H1 (cell line): ENCODE data around the gene RALGAPA2. TPM values are rescaled to one million over a fixed set of nuclear protein-coding genes. Genes with fewer than 3 reads are reported as not detected.

Source experiments
- CTCF ChIA-PET: fragments of 300-600 bp; sonication (Branson Sonifier 250); formaldehyde crosslinking; loops from one replicate; lab custom pipeline; 2021; ENCODE audit not compliant: partially characterized antibody; lab: Charles Lee
- POLR2A ChIA-PET: fragments of 300-600 bp; sonication (Branson Sonifier 250); formaldehyde crosslinking; loops from one replicate; lab custom pipeline; 2021; ENCODE audit warnings: inconsistent platforms; ENCODE audit not compliant: partially characterized antibody; lab: Charles Lee
- DNase-seq, 2 experiments: peaks; one replicate each; pipeline versions ENCODE4 v3.0.0 to v3.0.0-alpha.2; 2010 to 2022; ENCODE audit warnings: low spot score in 2 of 2, low read depth in 1 of 2, mixed read lengths in 1 of 2
- FAIRE-seq: peaks from 2 replicates; lab custom pipeline; 2011; peaks lifted over from hg19 to GRCh38; lab: Jason Lieb, UNC
- H2AFZ ChIP-seq: 2 replicates; pipeline ENCODE4 v1.8.1; 2012; ENCODE audit warnings: low read length, inconsistent platforms
- H2AK5ac ChIP-seq: 2 replicates; pipeline ENCODE4 v1.6.1; 2013; ENCODE audit warnings: low read depth, low read length
- H2BK120ac ChIP-seq: replicated peaks from 2 replicates; pipeline ENCODE3; 2013; ENCODE audit warnings: low read depth, low read length, inconsistent platforms
- H2BK12ac ChIP-seq: 2 replicates; pipeline ENCODE4 v1.6.1; 2013; ENCODE audit warnings: low read depth, low read length
- H2BK15ac ChIP-seq: 2 replicates; pipeline ENCODE4 v1.6.1; 2013; ENCODE audit warnings: low read length
- H2BK20ac ChIP-seq: 2 replicates; pipeline ENCODE4 v1.6.1; 2013; ENCODE audit warnings: low read length
- H2BK5ac ChIP-seq: 2 replicates; pipeline ENCODE4 v1.6.1; 2013; ENCODE audit warnings: low read depth, low read length
- H3K14ac ChIP-seq: 2 replicates; pipeline ENCODE4 v1.6.1; 2013; ENCODE audit warnings: inconsistent platforms; ENCODE audit not compliant: insufficient read length
- H3K18ac ChIP-seq: 2 replicates; pipeline ENCODE4 v1.6.1; 2013; ENCODE audit warnings: low read length; ENCODE audit errors: extremely low read depth
- H3K23ac ChIP-seq: 2 replicates; pipeline ENCODE4 v1.6.1; 2013; ENCODE audit warnings: inconsistent platforms; ENCODE audit not compliant: insufficient read length
- H3K23me2 ChIP-seq: 2 replicates; pipeline ENCODE4 v1.6.1; 2013; ENCODE audit warnings: low read depth, low read length
- H3K27ac ChIP-seq: 2 replicates; pipeline ENCODE4 v1.6.1; 2011; ENCODE audit warnings: low read depth, low read length, inconsistent platforms
- H3K27me3 ChIP-seq, 4 experiments: replicated peaks in 1 of 4; 1 replicate in 1 of 4; 2 replicates in 3 of 4; pipeline versions ENCODE4 v1.6.1 to v1.8.1; 2011 to 2013; ENCODE audit warnings: low read length in 3 of 4, mild to moderate bottlenecking in 3 of 4, inconsistent platforms in 2 of 4, mixed read lengths in 2 of 4, moderate library complexity in 1 of 4; ENCODE audit not compliant: control insufficient read depth in 3 of 4, insufficient read depth in 3 of 4; ENCODE audit errors: extremely low read depth in 1 of 4
- H3K36me3 ChIP-seq, 4 experiments: 2 replicates each; pipeline versions ENCODE4 v1.6.1 to v1.8.1; 2011 to 2013; ENCODE audit warnings: mild to moderate bottlenecking in 4 of 4, low read length in 3 of 4, moderate library complexity in 2 of 4, control low read depth in 1 of 4, inconsistent platforms in 1 of 4; ENCODE audit not compliant: insufficient read depth in 4 of 4, control insufficient read depth in 2 of 4
- H3K4ac ChIP-seq: replicated peaks from 2 replicates; pipeline ENCODE3; 2013; ENCODE audit warnings: low read length, low read depth, mixed read lengths, inconsistent platforms; ENCODE audit not compliant: insufficient read length
- H3K4me1 ChIP-seq, 4 experiments: replicated peaks in 1 of 4; 1 replicate in 1 of 4; 2 replicates in 3 of 4; pipeline versions ENCODE4 v1.6.1 to v1.8.1; 2011 to 2013; ENCODE audit warnings: low read length in 3 of 4, inconsistent platforms in 2 of 4, mixed read lengths in 1 of 4; ENCODE audit not compliant: insufficient read depth in 4 of 4, control insufficient read depth in 3 of 4
- H3K4me2 ChIP-seq, 2 experiments: 2 replicates each; pipeline versions ENCODE4 v1.6.1 to v1.8.1; 2011 to 2013; ENCODE audit warnings: low read depth in 2 of 2, low read length in 2 of 2, control low read depth in 1 of 2, inconsistent platforms in 1 of 2, mild to moderate bottlenecking in 1 of 2; ENCODE audit not compliant: insufficient read depth in 1 of 2
- H3K4me3 ChIP-seq, 4 experiments: fragments of 200-600, 300-600 bp in 1 of 4; sonication (generic), shearing (Covaris generic), sonication (Bioruptor Twin) in 1 of 4; 2 replicates each; pipeline versions ENCODE4 v1.5.1 to v1.8.1; 2011 to 2016; ENCODE audit warnings: low read length in 4 of 4, low read depth in 3 of 4, control low read depth in 2 of 4, inconsistent platforms in 2 of 4, mild to moderate bottlenecking in 2 of 4, mixed read lengths in 1 of 4, moderate library complexity in 1 of 4; ENCODE audit not compliant: insufficient read depth in 2 of 4; ENCODE audit errors: extremely low read depth in 1 of 4
- H3K56ac ChIP-seq: replicated peaks from 2 replicates; pipeline ENCODE3; 2013; ENCODE audit warnings: low read depth, mild to moderate bottlenecking, mixed read lengths, low read length, inconsistent platforms; ENCODE audit not compliant: insufficient read length
- H3K79me1 ChIP-seq: 2 replicates; pipeline ENCODE4 v1.6.1; 2013; ENCODE audit warnings: low read depth, low read length, control low read depth
- H3K79me2 ChIP-seq, 2 experiments: 2 replicates each; pipeline versions ENCODE4 v1.6.1 to v1.8.1; 2012 to 2013; ENCODE audit warnings: low read length in 2 of 2, mild to moderate bottlenecking in 2 of 2, inconsistent platforms in 1 of 2; ENCODE audit not compliant: insufficient read depth in 2 of 2, control insufficient read depth in 1 of 2
- H3K9ac ChIP-seq, 4 experiments: replicated peaks in 1 of 4; 1 replicate in 1 of 4; 2 replicates in 3 of 4; pipeline versions ENCODE4 v1.6.1 to v1.8.1; 2011 to 2013; ENCODE audit warnings: low read depth in 3 of 4, low read length in 3 of 4, control low read depth in 2 of 4, mild to moderate bottlenecking in 2 of 4, moderate library complexity in 2 of 4, inconsistent platforms in 1 of 4; ENCODE audit errors: extremely low read depth in 1 of 4
- H3K9me3 ChIP-seq, 2 experiments: 2 replicates each; pipeline versions ENCODE4 v1.6.1 to v1.8.1; 2012 to 2013; ENCODE audit warnings: mild to moderate bottlenecking in 2 of 2, moderate library complexity in 2 of 2, control low read depth in 1 of 2, inconsistent platforms in 1 of 2, low read depth in 1 of 2, low read length in 1 of 2, mixed read lengths in 1 of 2; ENCODE audit not compliant: insufficient read depth in 2 of 2
- H4K20me1 ChIP-seq, 2 experiments: replicated peaks in 1 of 2; 2 replicates each; pipeline versions ENCODE3 to v1.8.1; 2011 to 2013; ENCODE audit warnings: inconsistent platforms in 2 of 2, low read length in 2 of 2, mild to moderate bottlenecking in 1 of 2; ENCODE audit not compliant: insufficient read depth in 2 of 2, control insufficient read depth in 1 of 2
- H4K5ac ChIP-seq: 2 replicates; pipeline ENCODE4 v1.6.1; 2013; ENCODE audit warnings: low read length, low read depth, mixed read lengths, inconsistent platforms; ENCODE audit not compliant: insufficient read length
- H4K8ac ChIP-seq: 2 replicates; pipeline ENCODE4 v1.8.0; 2013; ENCODE audit warnings: mild to moderate bottlenecking, moderate library complexity, low read length, inconsistent platforms; ENCODE audit not compliant: insufficient read depth; ENCODE audit errors: extremely low read depth
- H4K91ac ChIP-seq: replicated peaks from 2 replicates; pipeline ENCODE3; 2013; ENCODE audit warnings: low read length, mixed read lengths, inconsistent platforms; ENCODE audit not compliant: insufficient read length
- ATF2 ChIP-seq: IDR thresholded peaks from 2 replicates; pipeline ENCODE4 v1.6.1; 2012; ENCODE audit warnings: low read length, inconsistent platforms
- BCL11A ChIP-seq, 2 experiments: IDR thresholded peaks; one replicate each; pipeline ENCODE4 v1.6.1; 2011; ENCODE audit warnings: low read depth in 2 of 2, low read length in 2 of 2, mild to moderate bottlenecking in 2 of 2
- E2F6 ChIP-seq: IDR thresholded peaks from 2 replicates; pipeline ENCODE4 v1.6.1; 2012; ENCODE audit warnings: inconsistent platforms
- HDAC2 ChIP-seq, 2 experiments: fragments of 300-600 bp in 1 of 2; sonication (generic) in 1 of 2; IDR thresholded peaks; 2 replicates each; pipeline ENCODE4 v1.6.1; 2011 to 2012; ENCODE audit warnings: low read depth in 2 of 2, low read length in 2 of 2, mild to moderate bottlenecking in 2 of 2, moderate library complexity in 2 of 2, borderline replicate concordance in 1 of 2, inconsistent platforms in 1 of 2
- MAFK ChIP-seq: IDR thresholded peaks from 2 replicates; pipeline ENCODE4 v1.6.1; 2012; ENCODE audit warnings: low read depth, mild to moderate bottlenecking, improper control_type of control experiment, low read length
- PHF8 ChIP-seq: fragments of 200-600 bp; sonication (generic); conservative IDR thresholded peaks from 2 replicates; pipeline ENCODE4 v1.7.1; 2012; ENCODE audit warnings: low read depth, mild to moderate bottlenecking, inconsistent platforms, low read length, moderate library complexity
- POLR2AphosphoS5 ChIP-seq: IDR thresholded peaks from 2 replicates; pipeline ENCODE4 v1.6.1; 2011; ENCODE audit warnings: low read depth, low read length
- POU5F1 ChIP-seq: IDR thresholded peaks from 2 replicates; pipeline ENCODE4 v1.6.1; 2011; ENCODE audit warnings: low read depth, mild to moderate bottlenecking, low read length, moderate library complexity
- RFX5 ChIP-seq: IDR thresholded peaks from 2 replicates; pipeline ENCODE4 v1.6.1; 2011; ENCODE audit warnings: low read depth, low read length, improper control_type of control experiment, borderline replicate concordance
- RNF2 ChIP-seq: fragments of 200-900, 300-1000 bp; sonication (generic); IDR thresholded peaks from 2 replicates; pipeline ENCODE4 v1.7.1; 2016; ENCODE audit warnings: borderline replicate concordance, low read depth, mild to moderate bottlenecking, antibody characterized with exemption, low read length; ENCODE audit not compliant: poor library complexity, severe bottlenecking; ENCODE audit errors: missing control alignments
- TEAD4 ChIP-seq: IDR thresholded peaks from 2 replicates; pipeline ENCODE4 v1.6.1; 2012; ENCODE audit warnings: low read depth, low read length, inconsistent platforms, mixed read lengths
- WGBS, 2 experiments: shearing (Covaris generic) in 1 of 2; methylation state at CpG; one replicate each; pipeline versions ENCODE4 v1.1.6 to v1.1.7; 2013 to 2015; ENCODE audit warnings: low lambda C conversion rate in 2 of 2, mixed read lengths in 2 of 2, inconsistent platforms in 1 of 2, low coverage in 1 of 2, missing lambda C conversion rate in 1 of 2; ENCODE audit not compliant: insufficient replicate concordance in 2 of 2, insufficient coverage in 1 of 2, insufficient read length in 1 of 2; ENCODE audit errors: extremely low coverage in 1 of 2, missing lambda C conversion rate in 1 of 2; 5-methylcytosine and 5-hydroxymethylcytosine counted together
- polyA plus RNA-seq, 7 experiments: library from polyadenylated mRNA; depleted of rRNA in 3 of 7; stranded (reverse) in 5 of 7; unstranded in 2 of 7; fragments of >200 nt in 5 of 7; fragments of 200-250 nt in 2 of 7; gene quantifications; 1 replicate in 5 of 7; 2 replicates in 1 of 7; 4 replicates in 1 of 7; pipeline versions ENCODE4 v1.2.1 to v1.2.3, GENCODE V29; 2011 to 2013; ENCODE audit warnings: missing spikeins in 2 of 7, mixed read lengths in 2 of 7
- total RNA-seq: library from RNA; stranded (reverse); fragmentation: NEBNext Ultra II Directional; extraction: Animal tissue kit (Norgen Biotek cat#: 25700); gene quantifications from 2 replicates; pipeline ENCODE4 v1.2.1, GENCODE V29; 2021

The RALGAPA2 gene
- total and polyA plus RNA-seq, 2 of the 8 experiments (the other 6 are each of a cell fraction or from before 2014, with no cell fraction given) = 5.1 to 25.5 TPM

- Histone ChIP-seq H3K79me2 (no peaks in the 10 kb centered on the region), H3K18ac (no peak overlapping the region), H3K4me3 (no peak overlapping the region), H3K36me3 (no peaks in the 10 kb centered on the region), H2BK15ac (no peak overlapping the region), H3K23me2 (no peaks in the 10 kb centered on the region), H3K27me3 (no peaks in the 10 kb centered on the region), H3K9me3 (no peaks in the 10 kb centered on the region), H2AK5ac (no peak overlapping the region), H4K91ac (no peak overlapping the region), H2AFZ (no peak overlapping the region), H3K79me1 (no peaks in the 10 kb centered on the region), H3K4me2 (no peak overlapping the region), H3K23ac (no peak overlapping the region), H2BK120ac (no peak overlapping the region), H2BK20ac (no peak overlapping the region), H2BK5ac (no peak overlapping the region), H4K20me1 (no peaks in the 10 kb centered on the region), H3K4me1 (no peaks in the 10 kb centered on the region), H4K5ac (no peak overlapping the region), H3K9ac (no peak overlapping the region), H3K27ac (no peak overlapping the region), H3K56ac (no peak overlapping the region), H3K4ac (no peak overlapping the region), H3K14ac (no peak overlapping the region), H4K8ac (no peak overlapping the region), H2BK12ac (no peak overlapping the region)
- POLR2A ChIA-PET = no interaction called here
- FAIRE-seq = no peak
- DNase-seq = no peak
- WGBS, 2 experiments = 90% methylated on average over 2 of the region's 4 CpGs; no CpG with 5 or more reads in 1 of the 2 experiments
- CTCF ChIA-PET = no interaction called here
- no peak for TF ChIP-seq RFX5
- TF ChIP-seq BCL11A (IDR thresholded peaks at IDR 0.05; ENCODE audit: low read depth in 2 of 2, low read length in 2 of 2) = no peak
- no peak for TF ChIP-seq TEAD4
- no peak for TF ChIP-seq HDAC2 (IDR thresholded peaks at IDR 0.05; ENCODE audit: borderline replicate concordance in 1 of 2, low read depth in 2 of 2, low read length in 2 of 2)
- no peak for TF ChIP-seq PHF8
- TF ChIP-seq RNF2 = no peak
- no peak for TF ChIP-seq MAFK
- no peak for TF ChIP-seq POLR2AphosphoS5
- no peak for TF ChIP-seq E2F6
- TF ChIP-seq POU5F1 = no peak
- no peak for TF ChIP-seq ATF2
Measured at GRCh38 chr20:20755231-20755630, 42.8 kb upstream of the RALGAPA2 start.
